ENCODE measurements around the gene RPS2. TPM values are rescaled to one million over a fixed set of nuclear protein-coding genes. Genes with fewer than 3 reads are reported as not detected.

The RPS2 gene
- total and polyA plus RNA-seq, 2 of the 8 experiments (the other 6 are each of a cell fraction or from before 2014, with no cell fraction given), result 4,042 to 16,783 TPM

DNA sequence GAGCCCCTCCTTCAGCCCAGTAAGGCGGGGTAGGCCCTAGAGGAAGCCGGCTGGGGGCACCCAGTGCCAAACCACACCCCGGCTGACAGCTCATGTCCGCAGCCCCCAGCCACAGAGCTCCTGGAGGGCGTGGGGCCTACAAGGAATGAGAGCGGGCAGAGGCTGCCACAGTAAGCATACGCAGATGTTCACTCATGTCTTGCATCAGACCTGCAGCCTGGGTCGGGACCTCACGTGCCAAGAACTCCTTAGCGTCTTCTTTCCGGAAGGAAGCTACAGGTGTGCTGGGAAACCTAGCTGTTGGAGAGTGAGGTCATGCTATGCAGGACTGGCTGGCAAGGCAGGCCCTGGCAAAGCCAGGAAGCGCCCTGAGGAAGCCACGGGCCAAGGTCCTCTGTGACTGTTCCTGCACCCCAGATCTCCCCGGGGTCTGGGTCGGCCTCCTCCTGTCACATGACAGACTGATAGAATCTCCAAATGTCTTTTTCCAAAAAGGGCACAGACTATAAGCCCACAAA, 43.4 kb upstream of the RPS2 start:
- ChIA-PET CTCF (ENCODE audit: partially characterized antibody) (interaction anchor here (0.8 to 2.8 kb wide), 10 partner anchors 9 to 139 kb away, joined by 3 to 7 read pairs (median 6); partner anchors contain the start of genes NHERF2 and NPW), POLR2A (ENCODE audit: partially characterized antibody) (interaction anchor here (0.6 to 2.8 kb wide), 14 partner anchors 9 to 232 kb away, joined by 3 to 17 read pairs (median 4); partner anchors contain the start of genes NPW, RPS2, TBL3 and TRAF7)
- no peak overlapping the region for H2AK5ac ChIP-seq (ENCODE audit: low read depth, low read length)
- H2BK20ac ChIP-seq (ENCODE audit: low read length), result no peak overlapping the region
- no peak overlapping the region for H4K8ac ChIP-seq (ENCODE audit: extremely low read depth, insufficient read depth, low read length)
- no peak overlapping the region for H2AFZ ChIP-seq (ENCODE audit: low read length)
- no peak overlapping the region for H2BK12ac ChIP-seq (ENCODE audit: low read depth, low read length)
- peaks cover 0 to 4% (median under 1%) of the 10 kb centered on the region in 4 experiments; a peak in 2 of 8 replicates for H3K36me3 ChIP-seq (ENCODE audit: control insufficient read depth in 2 of 4, insufficient read depth in 4 of 4, low read length in 3 of 4)
- no peak overlapping the region for H4K5ac ChIP-seq (ENCODE audit: insufficient read length, low read depth, low read length)
- H3K4ac ChIP-seq (replicated peaks; ENCODE audit: insufficient read length, low read depth, low read length), result no peak overlapping the region
- no peak overlapping the region for H2BK120ac ChIP-seq (replicated peaks; ENCODE audit: low read depth, low read length)
- WGBS, 2 experiments (ENCODE audit: extremely low coverage in 1 of 2, insufficient coverage in 1 of 2, insufficient read length in 1 of 2, insufficient replicate concordance in 2 of 2, low coverage in 1 of 2, low lambda C conversion rate in 2 of 2, missing lambda C conversion rate in 1 of 2), result 90% methylated on average over 15 of the region's 15 CpGs; no CpG with 5 or more reads in 1 of the 2 experiments
- no peak overlapping the region for H3K18ac ChIP-seq (ENCODE audit: extremely low read depth, low read length)
- DNase-seq (ENCODE audit: low read depth in 1 of 2, low spot score in 2 of 2), result no peak
- no peak overlapping the region for H2BK15ac ChIP-seq (ENCODE audit: low read length)
- H3K27ac ChIP-seq (ENCODE audit: low read depth, low read length), result no peak overlapping the region
- no peaks in the 10 kb centered on the region for H3K9me3 ChIP-seq (ENCODE audit: insufficient read depth in 2 of 2, low read depth in 1 of 2, low read length in 1 of 2)
- peaks cover 9% of the 10 kb centered on the region; the same call in 1 of the 2 replicates for H3K79me1 ChIP-seq (ENCODE audit: low read depth, low read length)
- no peak overlapping the region for H3K23ac ChIP-seq (ENCODE audit: insufficient read length)
- no peak overlapping the region for H3K56ac ChIP-seq (replicated peaks; ENCODE audit: insufficient read length, low read depth, low read length)
- no peak overlapping the region for H3K9ac ChIP-seq (replicated peaks in 1 of 4; ENCODE audit: extremely low read depth in 1 of 4, low read depth in 3 of 4, low read length in 3 of 4)
- H3K23me2 ChIP-seq (ENCODE audit: low read depth, low read length), result peaks cover 12% of the 10 kb centered on the region; the same call in 1 of the 2 replicates
- H4K91ac ChIP-seq (replicated peaks; ENCODE audit: insufficient read length, low read length), result no peak overlapping the region
- peak overlapping the region; percentile 89 to 92; a peak in 3 of 4 replicates for H3K4me2 ChIP-seq (ENCODE audit: insufficient read depth in 1 of 2, low read depth in 2 of 2, low read length in 2 of 2)
- H2BK5ac ChIP-seq (ENCODE audit: low read depth, low read length), result no peak overlapping the region
- peaks cover 22 to 50% of the 10 kb centered on the region in 2 experiments; a peak in 3 of 4 replicates for H3K79me2 ChIP-seq (ENCODE audit: control insufficient read depth in 1 of 2, insufficient read depth in 2 of 2, low read length in 2 of 2)
- no peak overlapping the region for H3K14ac ChIP-seq (ENCODE audit: insufficient read length)
- H4K20me1 ChIP-seq (replicated peaks in 1 of 2; ENCODE audit: control insufficient read depth in 1 of 2, insufficient read depth in 2 of 2, low read length in 2 of 2), result peaks cover 23 to 51% of the 10 kb centered on the region in 2 experiments
- no peak for FAIRE-seq
- no peaks in the 10 kb centered on the region for H3K27me3 ChIP-seq (replicated peaks in 1 of 4; ENCODE audit: control insufficient read depth in 3 of 4, extremely low read depth in 1 of 4, insufficient read depth in 3 of 4, low read length in 3 of 4)
- H3K4me1 ChIP-seq (replicated peaks in 1 of 4; ENCODE audit: control insufficient read depth in 3 of 4, insufficient read depth in 4 of 4, low read length in 3 of 4), result peaks cover 3 to 38% (median 22%) of the 10 kb centered on the region in 4 experiments
- H3K4me3 ChIP-seq (ENCODE audit: extremely low read depth in 1 of 4, insufficient read depth in 2 of 4, low read depth in 3 of 4, low read length in 4 of 4), result peak overlapping the region in 3 of 4 experiments; percentile 80 to 95 (median 86); a peak in 5 of 8 replicates
- TF ChIP-seq FOSL1 (IDR thresholded peaks at IDR 0.05; ENCODE audit: insufficient read depth, low read depth, low read length), result no peak
- TF ChIP-seq, protein P1, sequence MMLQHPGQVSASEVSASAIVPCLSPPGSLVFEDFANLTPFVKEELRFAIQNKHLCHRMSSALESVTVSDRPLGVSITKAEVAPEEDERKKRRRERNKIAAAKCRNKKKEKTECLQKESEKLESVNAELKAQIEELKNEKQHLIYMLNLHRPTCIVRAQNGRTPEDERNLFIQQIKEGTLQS (IDR thresholded peaks at IDR 0.05; ENCODE audit: insufficient read depth, low read depth, low read length), result no peak
- no peak for TF ChIP-seq EP300 (IDR thresholded peaks at IDR 0.05; ENCODE audit: borderline replicate concordance in 1 of 2, low read depth in 2 of 2, low read length in 2 of 2)
- TF ChIP-seq RFX5 (IDR thresholded peaks at IDR 0.05; ENCODE audit: borderline replicate concordance, low read depth, low read length), result no peak
- no peak for TF ChIP-seq CBX8 (IDR thresholded peaks at IDR 0.05; ENCODE audit: borderline replicate concordance, low read depth, low read length)
- TF ChIP-seq TEAD4 (IDR thresholded peaks at IDR 0.05; ENCODE audit: low read depth, low read length), result no peak
- TF ChIP-seq BCL11A (IDR thresholded peaks at IDR 0.05; ENCODE audit: low read depth in 2 of 2, low read length in 2 of 2), result no peak
- no peak for TF ChIP-seq CHD1 (IDR thresholded peaks at IDR 0.05; ENCODE audit: low read depth, low read length)
- no peak for TF ChIP-seq NRF1 (IDR thresholded peaks at IDR 0.05; ENCODE audit: low read depth, low read length)
- TF ChIP-seq EGR1 (IDR thresholded peaks at IDR 0.05; ENCODE audit: borderline replicate concordance, low read depth, low read length), result no peak
- no peak for TF ChIP-seq CHD2 (IDR thresholded peaks at IDR 0.05; ENCODE audit: low read length)
- TF ChIP-seq SP2 (IDR thresholded peaks at IDR 0.05; ENCODE audit: low read length), result no peak
- TF ChIP-seq POLR2A (IDR thresholded peaks at IDR 0.05; ENCODE audit: control extremely low read depth in 1 of 2, low read depth in 2 of 2, low read length in 2 of 2), result no peak

Measured in H1 (cell line).